H1 (cell line): ENCODE measurements around the gene ADPRS. TPM values are rescaled to one million over a fixed set of nuclear protein-coding genes. Genes with fewer than 3 reads are reported as not detected.

ENCODE experiments used
- CTCF ChIA-PET: fragments of 300-600 bp; sonication (Branson Sonifier 250); formaldehyde crosslinking; loops from one replicate; lab custom pipeline; 2021; ENCODE audit not compliant: partially characterized antibody; lab: Charles Lee
- POLR2A ChIA-PET: fragments of 300-600 bp; sonication (Branson Sonifier 250); formaldehyde crosslinking; loops from one replicate; lab custom pipeline; 2021; ENCODE audit warnings: inconsistent platforms; ENCODE audit not compliant: partially characterized antibody; lab: Charles Lee
- DNase-seq, 2 experiments: peaks; one replicate each; pipeline versions ENCODE4 v3.0.0 to v3.0.0-alpha.2; 2010 to 2022; ENCODE audit warnings: low spot score in 2 of 2, low read depth in 1 of 2, mixed read lengths in 1 of 2
- FAIRE-seq: peaks from 2 replicates; lab custom pipeline; 2011; peaks lifted over from hg19 to GRCh38; lab: Jason Lieb, UNC
- H2AFZ ChIP-seq: 2 replicates; pipeline ENCODE4 v1.8.1; 2012; ENCODE audit warnings: low read length, inconsistent platforms
- H2AK5ac ChIP-seq: 2 replicates; pipeline ENCODE4 v1.6.1; 2013; ENCODE audit warnings: low read depth, low read length
- H2BK120ac ChIP-seq: replicated peaks from 2 replicates; pipeline ENCODE3; 2013; ENCODE audit warnings: low read depth, low read length, inconsistent platforms
- H2BK12ac ChIP-seq: 2 replicates; pipeline ENCODE4 v1.6.1; 2013; ENCODE audit warnings: low read depth, low read length
- H2BK15ac ChIP-seq: 2 replicates; pipeline ENCODE4 v1.6.1; 2013; ENCODE audit warnings: low read length
- H2BK20ac ChIP-seq: 2 replicates; pipeline ENCODE4 v1.6.1; 2013; ENCODE audit warnings: low read length
- H2BK5ac ChIP-seq: 2 replicates; pipeline ENCODE4 v1.6.1; 2013; ENCODE audit warnings: low read depth, low read length
- H3K14ac ChIP-seq: 2 replicates; pipeline ENCODE4 v1.6.1; 2013; ENCODE audit warnings: inconsistent platforms; ENCODE audit not compliant: insufficient read length
- H3K18ac ChIP-seq: 2 replicates; pipeline ENCODE4 v1.6.1; 2013; ENCODE audit warnings: low read length; ENCODE audit errors: extremely low read depth
- H3K23ac ChIP-seq: 2 replicates; pipeline ENCODE4 v1.6.1; 2013; ENCODE audit warnings: inconsistent platforms; ENCODE audit not compliant: insufficient read length
- H3K23me2 ChIP-seq: 2 replicates; pipeline ENCODE4 v1.6.1; 2013; ENCODE audit warnings: low read depth, low read length
- H3K27ac ChIP-seq: 2 replicates; pipeline ENCODE4 v1.6.1; 2011; ENCODE audit warnings: low read depth, low read length, inconsistent platforms
- H3K27me3 ChIP-seq, 4 experiments: replicated peaks in 1 of 4; 1 replicate in 1 of 4; 2 replicates in 3 of 4; pipeline versions ENCODE4 v1.6.1 to v1.8.1; 2011 to 2013; ENCODE audit warnings: low read length in 3 of 4, mild to moderate bottlenecking in 3 of 4, inconsistent platforms in 2 of 4, mixed read lengths in 2 of 4, moderate library complexity in 1 of 4; ENCODE audit not compliant: control insufficient read depth in 3 of 4, insufficient read depth in 3 of 4; ENCODE audit errors: extremely low read depth in 1 of 4
- H3K36me3 ChIP-seq, 4 experiments: 2 replicates each; pipeline versions ENCODE4 v1.6.1 to v1.8.1; 2011 to 2013; ENCODE audit warnings: mild to moderate bottlenecking in 4 of 4, low read length in 3 of 4, moderate library complexity in 2 of 4, control low read depth in 1 of 4, inconsistent platforms in 1 of 4; ENCODE audit not compliant: insufficient read depth in 4 of 4, control insufficient read depth in 2 of 4
- H3K4ac ChIP-seq: replicated peaks from 2 replicates; pipeline ENCODE3; 2013; ENCODE audit warnings: low read length, low read depth, mixed read lengths, inconsistent platforms; ENCODE audit not compliant: insufficient read length
- H3K4me1 ChIP-seq, 4 experiments: replicated peaks in 1 of 4; 1 replicate in 1 of 4; 2 replicates in 3 of 4; pipeline versions ENCODE4 v1.6.1 to v1.8.1; 2011 to 2013; ENCODE audit warnings: low read length in 3 of 4, inconsistent platforms in 2 of 4, mixed read lengths in 1 of 4; ENCODE audit not compliant: insufficient read depth in 4 of 4, control insufficient read depth in 3 of 4
- H3K4me2 ChIP-seq, 2 experiments: 2 replicates each; pipeline versions ENCODE4 v1.6.1 to v1.8.1; 2011 to 2013; ENCODE audit warnings: low read depth in 2 of 2, low read length in 2 of 2, control low read depth in 1 of 2, inconsistent platforms in 1 of 2, mild to moderate bottlenecking in 1 of 2; ENCODE audit not compliant: insufficient read depth in 1 of 2
- H3K4me3 ChIP-seq, 4 experiments: fragments of 200-600, 300-600 bp in 1 of 4; sonication (generic), shearing (Covaris generic), sonication (Bioruptor Twin) in 1 of 4; 2 replicates each; pipeline versions ENCODE4 v1.5.1 to v1.8.1; 2011 to 2016; ENCODE audit warnings: low read length in 4 of 4, low read depth in 3 of 4, control low read depth in 2 of 4, inconsistent platforms in 2 of 4, mild to moderate bottlenecking in 2 of 4, mixed read lengths in 1 of 4, moderate library complexity in 1 of 4; ENCODE audit not compliant: insufficient read depth in 2 of 4; ENCODE audit errors: extremely low read depth in 1 of 4
- H3K56ac ChIP-seq: replicated peaks from 2 replicates; pipeline ENCODE3; 2013; ENCODE audit warnings: low read depth, mild to moderate bottlenecking, mixed read lengths, low read length, inconsistent platforms; ENCODE audit not compliant: insufficient read length
- H3K79me1 ChIP-seq: 2 replicates; pipeline ENCODE4 v1.6.1; 2013; ENCODE audit warnings: low read depth, low read length, control low read depth
- H3K79me2 ChIP-seq, 2 experiments: 2 replicates each; pipeline versions ENCODE4 v1.6.1 to v1.8.1; 2012 to 2013; ENCODE audit warnings: low read length in 2 of 2, mild to moderate bottlenecking in 2 of 2, inconsistent platforms in 1 of 2; ENCODE audit not compliant: insufficient read depth in 2 of 2, control insufficient read depth in 1 of 2
- H3K9ac ChIP-seq, 4 experiments: replicated peaks in 1 of 4; 1 replicate in 1 of 4; 2 replicates in 3 of 4; pipeline versions ENCODE4 v1.6.1 to v1.8.1; 2011 to 2013; ENCODE audit warnings: low read depth in 3 of 4, low read length in 3 of 4, control low read depth in 2 of 4, mild to moderate bottlenecking in 2 of 4, moderate library complexity in 2 of 4, inconsistent platforms in 1 of 4; ENCODE audit errors: extremely low read depth in 1 of 4
- H3K9me3 ChIP-seq, 2 experiments: 2 replicates each; pipeline versions ENCODE4 v1.6.1 to v1.8.1; 2012 to 2013; ENCODE audit warnings: mild to moderate bottlenecking in 2 of 2, moderate library complexity in 2 of 2, control low read depth in 1 of 2, inconsistent platforms in 1 of 2, low read depth in 1 of 2, low read length in 1 of 2, mixed read lengths in 1 of 2; ENCODE audit not compliant: insufficient read depth in 2 of 2
- H4K20me1 ChIP-seq, 2 experiments: replicated peaks in 1 of 2; 2 replicates each; pipeline versions ENCODE3 to v1.8.1; 2011 to 2013; ENCODE audit warnings: inconsistent platforms in 2 of 2, low read length in 2 of 2, mild to moderate bottlenecking in 1 of 2; ENCODE audit not compliant: insufficient read depth in 2 of 2, control insufficient read depth in 1 of 2
- H4K5ac ChIP-seq: 2 replicates; pipeline ENCODE4 v1.6.1; 2013; ENCODE audit warnings: low read length, low read depth, mixed read lengths, inconsistent platforms; ENCODE audit not compliant: insufficient read length
- H4K8ac ChIP-seq: 2 replicates; pipeline ENCODE4 v1.8.0; 2013; ENCODE audit warnings: mild to moderate bottlenecking, moderate library complexity, low read length, inconsistent platforms; ENCODE audit not compliant: insufficient read depth; ENCODE audit errors: extremely low read depth
- H4K91ac ChIP-seq: replicated peaks from 2 replicates; pipeline ENCODE3; 2013; ENCODE audit warnings: low read length, mixed read lengths, inconsistent platforms; ENCODE audit not compliant: insufficient read length
- ATF2 ChIP-seq: IDR thresholded peaks from 2 replicates; pipeline ENCODE4 v1.6.1; 2012; ENCODE audit warnings: low read length, inconsistent platforms
- ATF3 ChIP-seq: IDR thresholded peaks from 2 replicates; pipeline ENCODE4 v1.6.1; 2011; ENCODE audit warnings: low read depth, mild to moderate bottlenecking, low read length; ENCODE audit not compliant: insufficient read depth
- BACH1 ChIP-seq: IDR thresholded peaks from 2 replicates; pipeline ENCODE4 v1.6.1; 2012; ENCODE audit warnings: low read length, improper control_type of control experiment
- CREB1 ChIP-seq: IDR thresholded peaks from 2 replicates; pipeline ENCODE4 v1.6.1; 2012; ENCODE audit warnings: inconsistent platforms
- GTF2F1 ChIP-seq: IDR thresholded peaks from 2 replicates; pipeline ENCODE4 v1.6.1; 2012; ENCODE audit warnings: low read depth, low read length, improper control_type of control experiment, borderline replicate concordance
- HDAC2 ChIP-seq, 2 experiments: fragments of 300-600 bp in 1 of 2; sonication (generic) in 1 of 2; IDR thresholded peaks; 2 replicates each; pipeline ENCODE4 v1.6.1; 2011 to 2012; ENCODE audit warnings: low read depth in 2 of 2, low read length in 2 of 2, mild to moderate bottlenecking in 2 of 2, moderate library complexity in 2 of 2, borderline replicate concordance in 1 of 2, inconsistent platforms in 1 of 2
- KDM1A ChIP-seq: fragments of 200-600, 300-600 bp; sonication (generic); IDR thresholded peaks from 2 replicates; pipeline ENCODE4 v1.7.1; 2016; ENCODE audit warnings: mild to moderate bottlenecking, low read length, borderline replicate concordance
- MAFK ChIP-seq: IDR thresholded peaks from 2 replicates; pipeline ENCODE4 v1.6.1; 2012; ENCODE audit warnings: low read depth, mild to moderate bottlenecking, improper control_type of control experiment, low read length
- SAP30 ChIP-seq: fragments of 300-600 bp; sonication (generic); IDR thresholded peaks from 2 replicates; pipeline ENCODE4 v1.7.1; 2012; ENCODE audit warnings: low read length, moderate library complexity, mild to moderate bottlenecking, inconsistent platforms; ENCODE audit not compliant: insufficient read depth, insufficient replicate concordance
- USF2 ChIP-seq: IDR thresholded peaks from 2 replicates; pipeline ENCODE4 v1.6.1; 2011; ENCODE audit warnings: low read length, improper control_type of control experiment
- WGBS, 2 experiments: shearing (Covaris generic) in 1 of 2; methylation state at CpG; one replicate each; pipeline versions ENCODE4 v1.1.6 to v1.1.7; 2013 to 2015; ENCODE audit warnings: low lambda C conversion rate in 2 of 2, mixed read lengths in 2 of 2, inconsistent platforms in 1 of 2, low coverage in 1 of 2, missing lambda C conversion rate in 1 of 2; ENCODE audit not compliant: insufficient replicate concordance in 2 of 2, insufficient coverage in 1 of 2, insufficient read length in 1 of 2; ENCODE audit errors: extremely low coverage in 1 of 2, missing lambda C conversion rate in 1 of 2; 5-methylcytosine and 5-hydroxymethylcytosine counted together
- polyA plus RNA-seq, 7 experiments: library from polyadenylated mRNA; depleted of rRNA in 3 of 7; stranded (reverse) in 5 of 7; unstranded in 2 of 7; fragments of >200 nt in 5 of 7; fragments of 200-250 nt in 2 of 7; gene quantifications; 1 replicate in 5 of 7; 2 replicates in 1 of 7; 4 replicates in 1 of 7; pipeline versions ENCODE4 v1.2.1 to v1.2.3, GENCODE V29; 2011 to 2013; ENCODE audit warnings: missing spikeins in 2 of 7, mixed read lengths in 2 of 7
- total RNA-seq: library from RNA; stranded (reverse); fragmentation: NEBNext Ultra II Directional; extraction: Animal tissue kit (Norgen Biotek cat#: 25700); gene quantifications from 2 replicates; pipeline ENCODE4 v1.2.1, GENCODE V29; 2021

Gene ADPRS
- total and polyA plus RNA-seq, 2 of the 8 experiments (the other 6 are each of a cell fraction or from before 2014, with no cell fraction given), result 22.9 to 38.1 TPM

GRCh38 chr1:36143424-36143823 lies 54.7 kb downstream of the ADPRS start:
- Histone ChIP-seq H4K91ac (no peak overlapping the region), H3K56ac (no peak overlapping the region), H3K9ac (no peak overlapping the region), H2BK15ac (no peak overlapping the region), H3K36me3 (no peaks in the 10 kb centered on the region; a peak in 1 of 8 replicates), H3K4ac (no peak overlapping the region), H2BK12ac (no peak overlapping the region), H3K79me1 (0 out of 2 replicates have a peak, but pooled peaks cover 4% of the 10 kb centered on the region), H3K9me3 (no peaks in the 10 kb centered on the region), H2BK5ac (no peak overlapping the region), H3K27ac (no peak overlapping the region), H2AK5ac (no peak overlapping the region), H3K27me3 (no peaks in the 10 kb centered on the region), H4K20me1 (no peaks in the 10 kb centered on the region), H3K23ac (no peak overlapping the region), H3K4me1 (no peaks in the 10 kb centered on the region; a peak in 2 of 7 replicates), H4K5ac (no peak overlapping the region), H4K8ac (no peak overlapping the region), H2BK20ac (no peak overlapping the region), H3K4me3 (no peak overlapping the region), H2BK120ac (no peak overlapping the region), H3K18ac (no peak overlapping the region), H3K23me2 (no peaks in the 10 kb centered on the region), H3K4me2 (no peak overlapping the region), H3K79me2 (peaks cover 0 to 3% of the 10 kb centered on the region in 2 experiments; a peak in 1 of 4 replicates), H2AFZ (no peak overlapping the region), H3K14ac (no peak overlapping the region)
- 94% methylated on average over 4 of the region's 4 CpGs; no CpG with 5 or more reads in 1 of the 2 experiments for WGBS, 2 experiments
- ChIA-PET POLR2A (interaction anchor here (1.9 kb wide), 1 partner anchor 8 kb away, joined by 6 read pairs; no protein-coding TSS in a partner anchor), CTCF (interaction anchor here (1.1 to 20.9 kb wide), 6 partner anchors 9 to 138 kb away, joined by 3 to 738 read pairs (median 6); partner anchors contain the start of gene ADPRS)
- DNase-seq (no peak), FAIRE-seq (no peak)
- TF ChIP-seq KDM1A (no peak), CREB1 (no peak), USF2 (no peak), GTF2F1 (no peak), MAFK (no peak), ATF3 (no peak), BACH1 (no peak), ATF2 (no peak), SAP30 (no peak), HDAC2 (IDR thresholded peaks at IDR 0.05; ENCODE audit: borderline replicate concordance in 1 of 2, low read depth in 2 of 2, low read length in 2 of 2) (no peak)
